Right lobe of liver (tissue), 6 donors: ENCODE data around the gene DEDD2. TPM values are rescaled to one million over a fixed set of nuclear protein-coding genes. Genes with fewer than 3 reads are reported as not detected.

ENCODE experiments used
- ATAC-seq, 4 donors: fragments of 200-7000 bp; cut with Tn5 transposase; one replicate each; pipeline ENCODE4 v1.9.1; 2020; ENCODE audit warnings: mild to moderate bottlenecking in 4 of 4, moderate library complexity in 4 of 4
- DNase-seq, 3 donors: peaks; one replicate each; pipeline ENCODE4 v3.0.0-alpha.2; 2020
- H3K27ac ChIP-seq, 3 donors: fragments of 200-600 bp; one replicate each; pipeline ENCODE4 v1.8.0; 2022
- H3K27me3 ChIP-seq, 2 donors: fragments of 200-600 bp; one replicate each; pipeline ENCODE4 v1.8.0; 2022
- H3K36me3 ChIP-seq, 4 donors: fragments of 200-600 bp; sonication (generic) in 1 of 4; one replicate each; pipeline versions ENCODE4 v1.5.1 to v1.8.0; 2017 to 2022; ENCODE audit warnings: control low read depth in 1 of 4
- H3K4me1 ChIP-seq, 4 donors: fragments of 200-600 bp; sonication (generic) in 1 of 4; one replicate each; pipeline versions ENCODE4 v1.5.1 to v1.8.0; 2017 to 2022; ENCODE audit warnings: control low read depth in 1 of 4
- H3K4me3 ChIP-seq, 3 donors: fragments of 200-600 bp; one replicate each; pipeline ENCODE4 v1.8.0; 2022
- H3K9me3 ChIP-seq, 4 donors: fragments of 200-600 bp; sonication (generic) in 1 of 4; one replicate each; pipeline versions ENCODE4 v1.5.1 to v1.8.0; 2017 to 2022; ENCODE audit warnings: control low read depth in 1 of 4
- CTCF ChIP-seq, 4 donors: fragments of 200-600 bp in 3 of 4; fragments of 450-650 bp in 1 of 4; IDR thresholded peaks; one replicate each; pipeline versions ENCODE4 v1.5.1 to v1.8.0; 2016 to 2022; ENCODE audit warnings: antibody characterized with exemption in 4 of 4, mild to moderate bottlenecking in 2 of 4
- POLR2A ChIP-seq: fragments of 450-650 bp; IDR thresholded peaks from one replicate; pipeline ENCODE4 v1.6.1; 2017; ENCODE audit warnings: antibody characterized with exemption, mild to moderate bottlenecking
- whole genome bisulfite sequencing: methylation state at CpG from one replicate; pipeline ENCODE4 v1.1.6; 2018; ENCODE audit warnings: low coverage, low lambda C conversion rate; ENCODE audit not compliant: insufficient coverage; ENCODE audit errors: missing lambda C conversion rate; 5-methylcytosine and 5-hydroxymethylcytosine counted together
- intact Hi-C, 2 donors: fragments of 100-400 bp; cut with DNase I; formaldehyde crosslinking; loops; one replicate each; pipeline versions ENCODE4 v1.11.2 to v1.14.1; 2022
- total RNA-seq, 6 experiments: library from RNA; depleted of rRNA in 2 of 6; stranded (reverse); fragments of >200 nt in 2 of 6; fragmentation: NEBNext Ultra II Directional in 3 of 6; extraction: Animal tissue kit (Norgen Biotek cat#: 25700) in 3 of 6; gene quantifications; one replicate each; pipeline versions ENCODE4 v1.1.0 to v1.2.4, GENCODE V29; 2016 to 2023
- donor health status: DM: no; HTN: yes; CAD: no.
- donor health status: DM: no; HTN: no; CAD: no.
- donor health status: DM: no; HTN: no; CAD: no.
- donor health status: DM: no; HTN: yes; CAD: no.
- donor health status: DM: no; HTN: yes; CAD: no.

Gene DEDD2
- total RNA-seq, 6 experiments from 2014 or later: 8.1 to 18.0 (median 15.0) TPM

GRCh38 chr19:42214810-42215485 lies 2.5 kb downstream of the DEDD2 start:
- TF ChIP-seq CTCF (IDR thresholded peaks at IDR 0.05) (no peak), POLR2A (no peak)
- intact Hi-C loops: no loop called here
- Histone ChIP-seq H3K27me3 (no peaks in the 10 kb centered on the region), H3K27ac (no peak overlapping the region), H3K4me1 (peaks cover 0 to 34% (median 9%) of the 10 kb centered on the region in 4 donors), H3K36me3 (peaks cover 0 to 42% (median 14%) of the 10 kb centered on the region in 4 donors), H3K9me3 (no peaks in the 10 kb centered on the region), H3K4me3 (no peak overlapping the region)
- no peak for ATAC-seq
- WGBS: 68% methylated on average over 4 of the region's 11 CpGs
- no peak for DNase-seq

GRCh38 chr19:42212886-42213285 lies 4.6 kb downstream of the DEDD2 start:
- ATAC-seq (no peak), DNase-seq (no peak)
- 86% methylated on average over 1 of the region's 1 CpG for WGBS
- intact Hi-C loops: no loop called here
- Histone ChIP-seq H3K9me3 (no peaks in the 10 kb centered on the region), H3K27me3 (no peaks in the 10 kb centered on the region), H3K4me1 (peaks cover 0 to 22% (median 3%) of the 10 kb centered on the region in 4 donors), H3K27ac (no peak overlapping the region), H3K36me3 (peaks cover 0 to 63% (median 26%) of the 10 kb centered on the region in 4 donors), H3K4me3 (no peak overlapping the region)
- no peak for TF ChIP-seq POLR2A
- TF ChIP-seq CTCF (IDR thresholded peaks at IDR 0.05): no peak

GRCh38 chr19:42208612-42209011 lies 8.9 kb downstream of the DEDD2 start:
- H3K4me3 ChIP-seq: no peak overlapping the region
- WGBS: 85% methylated on average over 7 of the region's 11 CpGs
- H3K27ac ChIP-seq: no peak overlapping the region
- DNase-seq (no peak), ATAC-seq (no peak)
- H3K4me1 ChIP-seq: peaks cover 0 to 6% (median 0%) of the 10 kb centered on the region in 4 donors
- TF ChIP-seq CTCF (IDR thresholded peaks at IDR 0.05) (no peak), POLR2A (no peak)
- H3K36me3 ChIP-seq: peaks cover 0 to 90% (median 30%) of the 10 kb centered on the region in 4 donors
- no peaks in the 10 kb centered on the region for H3K9me3 ChIP-seq
- intact Hi-C loops: no loop called here
- no peaks in the 10 kb centered on the region for H3K27me3 ChIP-seq

GRCh38 chr19:42207767-42208271 lies 9.7 kb downstream of the DEDD2 start:
- WGBS: 62% methylated on average over 5 of the region's 6 CpGs
- H3K9me3 ChIP-seq: no peaks in the 10 kb centered on the region
- no peak for TF ChIP-seq POLR2A
- TF ChIP-seq CTCF (IDR thresholded peaks at IDR 0.05): no peak
- no peak overlapping the region for H3K4me3 ChIP-seq
- H3K4me1 ChIP-seq: no peaks in the 10 kb centered on the region
- H3K36me3 ChIP-seq: peaks cover 0 to 91% (median 27%) of the 10 kb centered on the region in 4 donors
- no peaks in the 10 kb centered on the region for H3K27me3 ChIP-seq
- no peak overlapping the region for H3K27ac ChIP-seq
- ATAC-seq (peak in 2 of 4 donors; percentile 38 to 46), DNase-seq (no peak)
- intact Hi-C loops: no loop called here
